ENCODE results near the gene GALNT1. TPM values are rescaled to one million over a fixed set of nuclear protein-coding genes. Genes with fewer than 3 reads are reported as not detected.

Gene GALNT1
- total RNA-seq, 1 experiment from 2014 or later: 77.9 TPM

DNA sequence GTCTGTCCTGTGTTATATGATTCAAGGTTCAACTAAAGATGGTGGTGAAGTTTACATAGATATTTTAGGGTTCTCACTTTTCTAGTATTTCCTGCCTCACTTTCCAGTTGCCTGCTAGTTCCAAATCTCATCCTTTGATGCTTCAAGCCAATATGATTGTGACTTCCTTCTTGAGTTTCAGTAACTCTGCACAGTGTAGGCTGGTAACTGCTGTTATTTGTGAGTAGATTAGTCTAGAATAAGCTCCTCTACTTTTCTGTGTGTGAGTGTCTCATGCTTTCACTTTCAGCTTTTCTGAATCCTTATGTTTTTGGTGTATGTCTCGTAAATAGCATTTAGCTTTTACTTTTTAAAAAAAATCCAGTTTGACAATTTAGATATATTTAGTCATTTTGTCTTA, 42.6 kb downstream of the GALNT1 start:
- no peaks in the 10 kb centered on the region for H3K23me2 ChIP-seq (ENCODE audit: insufficient read length, low read depth, low read length, poor library complexity, severe bottlenecking)
- H3K27ac ChIP-seq (ENCODE audit: insufficient read length, low read depth, low read length): no peak overlapping the region
- H3K9ac ChIP-seq (ENCODE audit: extremely low read depth, insufficient read length, low read length): no peak overlapping the region
- Mint-ChIP-seq H3K27ac (no peak overlapping the region), H3K4me1 (peaks cover 6% of the 10 kb centered on the region in 2 experiments; a peak in 3 of 4 replicates), H3K9me3 (peaks cover 41 to 44% of the 10 kb centered on the region in 2 experiments), H3K27me3 (ENCODE audit: low read depth) (no peaks in the 10 kb centered on the region; the same call in 1 of the 2 replicates), H3K4me3 (no peak overlapping the region), H3K36me3 (ENCODE audit: insufficient read depth in 1 of 3, low read depth in 3 of 3) (peaks cover 34 to 43% (median 42%) of the 10 kb centered on the region in 3 experiments)
- no peak overlapping the region for H2BK20ac ChIP-seq (ENCODE audit: low read depth, low read length, poor library complexity, severe bottlenecking)
- H2BK12ac ChIP-seq (ENCODE audit: insufficient read length, low read depth, low read length): no peak overlapping the region
- H2BK15ac ChIP-seq (ENCODE audit: low read depth, low read length): no peak overlapping the region
- WGBS (ENCODE audit: extremely low coverage, insufficient read length, low lambda C conversion rate): no CpG with 5 or more reads among the region's 1 CpG
- H4K8ac ChIP-seq (replicated peaks; ENCODE audit: insufficient read length, low read depth, low read length): no peak overlapping the region
- no peak overlapping the region for H2BK5ac ChIP-seq (ENCODE audit: insufficient read length, low read length)
- no peak overlapping the region for H3K23ac ChIP-seq (ENCODE audit: insufficient read length, low read depth, low read length)
- H3K4me2 ChIP-seq (ENCODE audit: insufficient read depth, insufficient read length, low read length): no peak overlapping the region
- no peaks in the 10 kb centered on the region for H3K27me3 ChIP-seq (ENCODE audit: insufficient read depth, low read length)
- H4K91ac ChIP-seq (ENCODE audit: insufficient read length, low read depth, low read length): no peak overlapping the region
- H3K79me1 ChIP-seq (ENCODE audit: insufficient read depth, low read depth, low read length, poor library complexity, severe bottlenecking): peaks cover 3% of the 10 kb centered on the region
- no peaks in the 10 kb centered on the region for H4K20me1 ChIP-seq (ENCODE audit: control insufficient read depth, insufficient read depth, insufficient read length)
- H2AK5ac ChIP-seq (ENCODE audit: insufficient read length, low read length): no peak overlapping the region
- H3K9me3 ChIP-seq (ENCODE audit: control insufficient read depth, low read depth, low read length): peaks cover 18% of the 10 kb centered on the region
- H2AFZ ChIP-seq (ENCODE audit: low read length): no peak overlapping the region
- H3K56ac ChIP-seq (ENCODE audit: insufficient read length, low read depth, low read length): no peak overlapping the region
- TF ChIP-seq, protein P1, sequence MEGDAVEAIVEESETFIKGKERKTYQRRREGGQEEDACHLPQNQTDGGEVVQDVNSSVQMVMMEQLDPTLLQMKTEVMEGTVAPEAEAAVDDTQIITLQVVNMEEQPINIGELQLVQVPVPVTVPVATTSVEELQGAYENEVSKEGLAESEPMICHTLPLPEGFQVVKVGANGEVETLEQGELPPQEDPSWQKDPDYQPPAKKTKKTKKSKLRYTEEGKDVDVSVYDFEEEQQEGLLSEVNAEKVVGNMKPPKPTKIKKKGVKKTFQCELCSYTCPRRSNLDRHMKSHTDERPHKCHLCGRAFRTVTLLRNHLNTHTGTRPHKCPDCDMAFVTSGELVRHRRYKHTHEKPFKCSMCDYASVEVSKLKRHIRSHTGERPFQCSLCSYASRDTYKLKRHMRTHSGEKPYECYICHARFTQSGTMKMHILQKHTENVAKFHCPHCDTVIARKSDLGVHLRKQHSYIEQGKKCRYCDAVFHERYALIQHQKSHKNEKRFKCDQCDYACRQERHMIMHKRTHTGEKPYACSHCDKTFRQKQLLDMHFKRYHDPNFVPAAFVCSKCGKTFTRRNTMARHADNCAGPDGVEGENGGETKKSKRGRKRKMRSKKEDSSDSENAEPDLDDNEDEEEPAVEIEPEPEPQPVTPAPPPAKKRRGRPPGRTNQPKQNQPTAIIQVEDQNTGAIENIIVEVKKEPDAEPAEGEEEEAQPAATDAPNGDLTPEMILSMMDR (conservative IDR thresholded peaks at IDR 0.05): no peak
- H3K4me1 ChIP-seq (ENCODE audit: insufficient read depth, low read length): no peaks in the 10 kb centered on the region
- no peak overlapping the region for H2BK120ac ChIP-seq (ENCODE audit: low read depth, low read length, poor library complexity, severe bottlenecking)
- no peak overlapping the region for H3K14ac ChIP-seq (ENCODE audit: insufficient read depth, low read length)
- H3T11ph ChIP-seq (ENCODE audit: low read length): no peak overlapping the region
- no peak overlapping the region for H3K18ac ChIP-seq (ENCODE audit: insufficient read length, low read depth, low read length)
- H3K4ac ChIP-seq (ENCODE audit: low read depth, low read length): no peak overlapping the region
- H4K5ac ChIP-seq (ENCODE audit: insufficient read length, low read depth, low read length): no peak overlapping the region
- no peak for DNase-seq
- H3K79me2 ChIP-seq (ENCODE audit: insufficient read depth, low read length): peaks cover 2% of the 10 kb centered on the region
